ENCODE data around the gene TMEM92. TPM values are rescaled to one million over a fixed set of nuclear protein-coding genes. Genes with fewer than 3 reads are reported as not detected.

TMEM92 gene
- total RNA-seq, 1 donor from 2014 or later = 28.1 TPM

- no peak for DNase-seq (ENCODE audit: low spot score)
- Mint-ChIP-seq H3K36me3 (ENCODE audit: low read depth, unreplicated experiment) (no peaks in the 10 kb centered on the region), H3K4me3 (ENCODE audit: unreplicated experiment) (no peak overlapping the region), H3K27ac (ENCODE audit: unreplicated experiment) (no peak overlapping the region), H3K9me3 (ENCODE audit: unreplicated experiment) (no peaks in the 10 kb centered on the region), H3K4me1 (ENCODE audit: unreplicated experiment) (no peaks in the 10 kb centered on the region), H3K27me3 (ENCODE audit: unreplicated experiment) (no peaks in the 10 kb centered on the region)
- TF ChIP-seq CTCF (IDR thresholded peaks at IDR 0.05; ENCODE audit: unreplicated experiment) = no peak
These were observed 35.5 kb upstream of the TMEM92 start for GRCh38 chr17:50238601-50239280.

- Mint-ChIP-seq H3K36me3 (ENCODE audit: low read depth, unreplicated experiment) (no peaks in the 10 kb centered on the region), H3K27me3 (ENCODE audit: unreplicated experiment) (no peaks in the 10 kb centered on the region), H3K4me1 (ENCODE audit: unreplicated experiment) (no peaks in the 10 kb centered on the region), H3K9me3 (ENCODE audit: unreplicated experiment) (no peaks in the 10 kb centered on the region), H3K27ac (ENCODE audit: unreplicated experiment) (no peak overlapping the region), H3K4me3 (ENCODE audit: unreplicated experiment) (no peak overlapping the region)
- no peak for DNase-seq (ENCODE audit: low spot score)
- TF ChIP-seq CTCF (IDR thresholded peaks at IDR 0.05; ENCODE audit: unreplicated experiment) = no peak
These were observed 34.3 kb upstream of the TMEM92 start for GRCh38 chr17:50239937-50240336.

GRCh38 chr17:50240851-50241250 lies 33.4 kb upstream of the TMEM92 start:
- no peaks in the 10 kb centered on the region for H3K4me1 Mint-ChIP-seq (ENCODE audit: unreplicated experiment)
- no peak for DNase-seq (ENCODE audit: low spot score)
- no peak for TF ChIP-seq CTCF (IDR thresholded peaks at IDR 0.05; ENCODE audit: unreplicated experiment)

GRCh38 chr17:50241431-50241830 lies 32.8 kb upstream of the TMEM92 start:
- no peak for TF ChIP-seq CTCF (IDR thresholded peaks at IDR 0.05; ENCODE audit: unreplicated experiment)
- no peaks in the 10 kb centered on the region for H3K36me3 Mint-ChIP-seq (ENCODE audit: low read depth, unreplicated experiment)
- H3K9me3 Mint-ChIP-seq (ENCODE audit: unreplicated experiment) = no peaks in the 10 kb centered on the region
- no peak overlapping the region for H3K4me3 Mint-ChIP-seq (ENCODE audit: unreplicated experiment)
- DNase-seq (ENCODE audit: low spot score) = no peak
- H3K27ac Mint-ChIP-seq (ENCODE audit: unreplicated experiment) = no peak overlapping the region
- H3K4me1 Mint-ChIP-seq (ENCODE audit: unreplicated experiment) = no peaks in the 10 kb centered on the region
- H3K27me3 Mint-ChIP-seq (ENCODE audit: unreplicated experiment) = no peaks in the 10 kb centered on the region

More at GRCh38 chr17:50240851-50241250, 33.4 kb upstream of the TMEM92 start:
- Mint-ChIP-seq H3K4me3 (ENCODE audit: unreplicated experiment) (no peak overlapping the region), H3K27ac (ENCODE audit: unreplicated experiment) (no peak overlapping the region), H3K9me3 (ENCODE audit: unreplicated experiment) (no peaks in the 10 kb centered on the region), H3K27me3 (ENCODE audit: unreplicated experiment) (no peaks in the 10 kb centered on the region), H3K36me3 (ENCODE audit: low read depth, unreplicated experiment) (no peaks in the 10 kb centered on the region)

GRCh38 chr17:50244771-50245170 lies 29.5 kb upstream of the TMEM92 start:
- DNase-seq (ENCODE audit: low spot score) = no peak
- no peak overlapping the region for H3K27ac Mint-ChIP-seq (ENCODE audit: unreplicated experiment)
- TF ChIP-seq CTCF (IDR thresholded peaks at IDR 0.05; ENCODE audit: unreplicated experiment) = no peak
- H3K9me3 Mint-ChIP-seq (ENCODE audit: unreplicated experiment) = peaks cover 4% of the 10 kb centered on the region
- peaks cover 4% of the 10 kb centered on the region for H3K36me3 Mint-ChIP-seq (ENCODE audit: low read depth, unreplicated experiment)
- H3K4me1 Mint-ChIP-seq (ENCODE audit: unreplicated experiment) = no peaks in the 10 kb centered on the region
- H3K27me3 Mint-ChIP-seq (ENCODE audit: unreplicated experiment) = no peaks in the 10 kb centered on the region
- no peak overlapping the region for H3K4me3 Mint-ChIP-seq (ENCODE audit: unreplicated experiment)

Measured in endothelial cell (in vitro differentiated cells).